SK-N-SH (cell line): Measurements from ENCODE around the gene UBE2U. TPM values are rescaled to one million over a fixed set of nuclear protein-coding genes. Genes with fewer than 3 reads are reported as not detected.

ENCODE experiments used
- CTCF ChIA-PET: fragments of 300-600, 350-600 bp; formaldehyde crosslinking; extraction: SDS; loops from one replicate; lab custom pipeline; 2021; lab: Yijun Ruan, JAX
- POLR2A ChIA-PET: fragments of 350-600 bp; sonication (Branson Sonifier 250); formaldehyde crosslinking; extraction: SDS; loops from one replicate; lab custom pipeline; 2020; ENCODE audit warnings: antibody characterized with exemption, inconsistent platforms; lab: Yijun Ruan, JAX
- DNase-seq: peaks from one replicate; pipeline ENCODE4 v3.0.0; 2012
- H2AFZ ChIP-seq: fragments of 200-600 bp; sonication (generic); 2 replicates; pipeline ENCODE4 v1.8.1; 2016; ENCODE audit warnings: antibody characterized with exemption, mild to moderate bottlenecking, low read depth
- H3F3A ChIP-seq: fragments of 200-600 bp; sonication (generic); replicated peaks from 2 replicates; pipeline ENCODE3; 2016; ENCODE audit warnings: antibody characterized with exemption, mild to moderate bottlenecking; ENCODE audit not compliant: insufficient read depth
- H3K27ac ChIP-seq, 2 experiments: fragments of 200-500 bp in 1 of 2; fragments of 200-600 bp in 1 of 2; sonication (Bioruptor generic) in 1 of 2; sonication (generic), shearing (Covaris generic) in 1 of 2; 2 replicates each; pipeline versions ENCODE4 v1.5.1 to v1.6.1; 2014 to 2016; ENCODE audit warnings: low read depth in 2 of 2, inconsistent platforms in 1 of 2, low read length in 1 of 2, mild to moderate bottlenecking in 1 of 2, mixed read lengths in 1 of 2
- H3K27me3 ChIP-seq: fragments of 200-600 bp; sonication (generic), shearing (Covaris generic); 2 replicates; pipeline ENCODE4 v1.6.1; 2016; ENCODE audit warnings: mixed run types; ENCODE audit not compliant: insufficient read depth
- H3K36me3 ChIP-seq, 2 experiments: fragments of 200-500 bp in 1 of 2; fragments of 200-600 bp in 1 of 2; sonication (Bioruptor generic) in 1 of 2; sonication (generic) in 1 of 2; replicated peaks in 1 of 2; 2 replicates each; pipeline versions ENCODE3 to v1.5.1; 2014 to 2016; ENCODE audit warnings: low read length in 1 of 2, mild to moderate bottlenecking in 1 of 2; ENCODE audit not compliant: insufficient read depth in 2 of 2, control insufficient read depth in 1 of 2
- H3K4me1 ChIP-seq, 2 experiments: fragments of 200-500 bp in 1 of 2; fragments of 200-600 bp in 1 of 2; sonication (Bioruptor generic) in 1 of 2; sonication (generic), shearing (Covaris generic) in 1 of 2; 2 replicates each; pipeline versions ENCODE4 v1.5.1 to v1.6.1; 2014 to 2016; ENCODE audit warnings: low read depth in 1 of 2, low read length in 1 of 2, mixed run types in 1 of 2; ENCODE audit not compliant: insufficient read depth in 2 of 2, control insufficient read depth in 1 of 2
- H3K4me2 ChIP-seq: fragments of 200-600 bp; sonication (generic), shearing (Covaris generic); 2 replicates; pipeline ENCODE4 v1.6.1; 2017; ENCODE audit warnings: mixed run types
- H3K4me3 ChIP-seq, 2 experiments: fragments of 200-500 bp in 1 of 2; fragments of 200-600 bp in 1 of 2; sonication (Bioruptor generic) in 1 of 2; sonication (generic), shearing (Covaris generic) in 1 of 2; 2 replicates each; pipeline versions ENCODE4 v1.5.1 to v1.8.1; 2014 to 2016; ENCODE audit warnings: low read depth in 2 of 2, inconsistent platforms in 1 of 2, low read length in 1 of 2, mild to moderate bottlenecking in 1 of 2, mixed read lengths in 1 of 2, moderate library complexity in 1 of 2
- H3K79me2 ChIP-seq: fragments of 200-600 bp; sonication (generic); 2 replicates; pipeline ENCODE4 v1.8.1; 2017; ENCODE audit warnings: mild to moderate bottlenecking; ENCODE audit not compliant: insufficient read depth
- H3K9ac ChIP-seq: fragments of 200-600 bp; sonication (generic); 2 replicates; pipeline ENCODE4 v1.6.1; 2017; ENCODE audit warnings: mixed run types
- H3K9me2 ChIP-seq: fragments of 200-600 bp; sonication (generic); 2 replicates; pipeline ENCODE4 v1.6.1; 2017; ENCODE audit warnings: mixed run types
- H3K9me3 ChIP-seq: fragments of 200-600 bp; sonication (generic); 2 replicates; pipeline ENCODE4 v1.6.1; 2017; ENCODE audit warnings: mixed run types, mild to moderate bottlenecking, moderate library complexity
- H4K20me1 ChIP-seq: fragments of 200-600 bp; sonication (generic); 2 replicates; pipeline ENCODE4 v1.6.1; 2017; ENCODE audit warnings: mild to moderate bottlenecking, mixed run types; ENCODE audit not compliant: insufficient read depth
- CTCF ChIP-seq: fragments of 200-600 bp; sonication (generic); IDR thresholded peaks from 2 replicates; pipeline ENCODE4 v1.6.1; 2017; ENCODE audit warnings: antibody characterized with exemption, mild to moderate bottlenecking, moderate library complexity
- EP300 ChIP-seq, 2 experiments: IDR thresholded peaks; 2 replicates each; pipeline versions ENCODE4 v1.4.0 to v1.6.1; 2012; ENCODE audit warnings: borderline replicate concordance in 1 of 2, low read depth in 1 of 2, low read length in 1 of 2
- FOSL2 ChIP-seq: IDR thresholded peaks from 2 replicates; pipeline ENCODE4 v1.4.0; 2012; ENCODE audit warnings: low read depth, mild to moderate bottlenecking, moderate library complexity, borderline replicate concordance
- FOXJ3 ChIP-seq: sonication (generic); formaldehyde crosslinking; IDR thresholded peaks from 2 replicates; pipeline ENCODE4 v1.5.1; 2020; ENCODE audit warnings: mild to moderate bottlenecking, missing genetic modification reagents
- GATA2 ChIP-seq: sonication (generic); formaldehyde crosslinking; IDR thresholded peaks from 2 replicates; pipeline ENCODE4 v1.5.0; 2020; ENCODE audit warnings: mild to moderate bottlenecking, missing genetic modification reagents
- NRF1 ChIP-seq: IDR thresholded peaks from 2 replicates; pipeline ENCODE4 v1.6.1; 2012; ENCODE audit warnings: low read depth, mild to moderate bottlenecking, low read length
- POLR2AphosphoS5 ChIP-seq: IDR thresholded peaks from 2 replicates; pipeline ENCODE4 v1.6.1; 2012; ENCODE audit warnings: low read depth, low read length
- RCOR1 ChIP-seq: fragments of 150-350 bp; IDR thresholded peaks from 2 replicates; pipeline ENCODE4 v1.6.1; 2017; ENCODE audit warnings: antibody characterized with exemption, low read length
- SIN3A ChIP-seq: IDR thresholded peaks from 2 replicates; pipeline ENCODE4 v1.6.1; 2012; ENCODE audit warnings: low read depth, mild to moderate bottlenecking, low read length, moderate library complexity, borderline replicate concordance
- SMC3 ChIP-seq: IDR thresholded peaks from 2 replicates; pipeline ENCODE4 v1.6.1; 2012; ENCODE audit warnings: low read depth, low read length, improper control_type of control experiment
- TAF1 ChIP-seq: IDR thresholded peaks from 2 replicates; pipeline ENCODE4 v1.6.1; 2012; ENCODE audit warnings: low read depth, mild to moderate bottlenecking, low read length, moderate library complexity, borderline replicate concordance
- TCF12 ChIP-seq: IDR thresholded peaks from 2 replicates; pipeline ENCODE4 v1.4.0; 2012
- TEAD4 ChIP-seq: IDR thresholded peaks from 2 replicates; pipeline ENCODE4 v1.4.0; 2012; ENCODE audit warnings: mild to moderate bottlenecking, borderline replicate concordance; ENCODE audit not compliant: insufficient read depth
- polyA plus RNA-seq, 3 experiments: library from polyadenylated mRNA; depleted of rRNA; stranded (reverse); fragments of >200 nt; gene quantifications; 2 replicates each; pipeline ENCODE4 v1.2.3, GENCODE V29; 2012
- TF ChIP-seq, protein P1 (sequence below): fragments of 150-350 bp; IDR thresholded peaks from 2 replicates; pipeline ENCODE4 v1.6.1; 2017; ENCODE audit warnings: antibody characterized with exemption, low read length, low read depth, borderline replicate concordance
- TF ChIP-seq, protein P2 (sequence below): IDR thresholded peaks from 2 replicates; pipeline ENCODE4 v1.4.0; 2012; ENCODE audit warnings: low read depth, borderline replicate concordance

Gene UBE2U
- polyA plus RNA-seq, 1 of the 3 experiments (the other 2 are of a cell fraction): not detected

- TF ChIP-seq, protein P1, sequence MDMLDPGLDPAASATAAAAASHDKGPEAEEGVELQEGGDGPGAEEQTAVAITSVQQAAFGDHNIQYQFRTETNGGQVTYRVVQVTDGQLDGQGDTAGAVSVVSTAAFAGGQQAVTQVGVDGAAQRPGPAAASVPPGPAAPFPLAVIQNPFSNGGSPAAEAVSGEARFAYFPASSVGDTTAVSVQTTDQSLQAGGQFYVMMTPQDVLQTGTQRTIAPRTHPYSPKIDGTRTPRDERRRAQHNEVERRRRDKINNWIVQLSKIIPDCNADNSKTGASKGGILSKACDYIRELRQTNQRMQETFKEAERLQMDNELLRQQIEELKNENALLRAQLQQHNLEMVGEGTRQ: no peak
- TF ChIP-seq GATA2 (CRISPR knock-in tag): no peak
- no peak for TF ChIP-seq EP300 (IDR thresholded peaks at IDR 0.05; ENCODE audit: borderline replicate concordance in 1 of 2, low read depth in 1 of 2, low read length in 1 of 2)
- no peak for TF ChIP-seq FOSL2
- TF ChIP-seq POLR2AphosphoS5: no peak
- TF ChIP-seq, all 33 proteins: peak for 0
Observed at GRCh38 chr1:64295136-64295535, 91.7 kb downstream of the UBE2U start (continued).

- no peaks in the 10 kb centered on the region for H3F3A ChIP-seq
- no peaks in the 10 kb centered on the region for H3K36me3 ChIP-seq
- POLR2A ChIA-PET: no interaction called here
- no peaks in the 10 kb centered on the region for H3K27me3 ChIP-seq
- CTCF ChIA-PET: no interaction called here
- DNase-seq: no peak
- H3K4me1 ChIP-seq: no peaks in the 10 kb centered on the region
- H3K9ac ChIP-seq: no peak overlapping the region
- H4K20me1 ChIP-seq: no peaks in the 10 kb centered on the region
- TF ChIP-seq TEAD4 (no peak), TCF12 (no peak), SIN3A (no peak), CTCF (no peak), RCOR1 (no peak), FOXJ3 (CRISPR knock-in tag) (no peak), SMC3 (no peak), POLR2AphosphoS5 (no peak), NRF1 (no peak), TAF1 (no peak)
- TF ChIP-seq, protein P2, sequence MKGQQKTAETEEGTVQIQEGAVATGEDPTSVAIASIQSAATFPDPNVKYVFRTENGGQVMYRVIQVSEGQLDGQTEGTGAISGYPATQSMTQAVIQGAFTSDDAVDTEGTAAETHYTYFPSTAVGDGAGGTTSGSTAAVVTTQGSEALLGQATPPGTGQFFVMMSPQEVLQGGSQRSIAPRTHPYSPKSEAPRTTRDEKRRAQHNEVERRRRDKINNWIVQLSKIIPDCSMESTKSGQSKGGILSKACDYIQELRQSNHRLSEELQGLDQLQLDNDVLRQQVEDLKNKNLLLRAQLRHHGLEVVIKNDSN: no peak
- TF ChIP-seq, all 33 proteins: peak for 0
- H3K27ac ChIP-seq: no peak overlapping the region
- no peaks in the 10 kb centered on the region for H3K79me2 ChIP-seq
- H3K4me3 ChIP-seq: no peak overlapping the region
- H3K9me3 ChIP-seq: no peaks in the 10 kb centered on the region
- no peak overlapping the region for H3K4me2 ChIP-seq
- H2AFZ ChIP-seq: no peak overlapping the region
- no peaks in the 10 kb centered on the region for H3K9me2 ChIP-seq
Observed at GRCh38 chr1:64295561-64295960, 92.1 kb downstream of the UBE2U start.
